ENCODE measurements around the gene LAMC1. TPM values are rescaled to one million over a fixed set of nuclear protein-coding genes. Genes with fewer than 3 reads are reported as not detected.

The LAMC1 gene
- polyA plus RNA-seq, 1 donor (not counting 4 experiments of a cell fraction or from before 2014, with no cell fraction given) = 66.6 TPM

GRCh38 chr1:183094351-183094750, 71.1 kb downstream of the LAMC1 start:
- Histone ChIP-seq H3K9me3 (ENCODE audit: control insufficient read depth, low read depth, low read length) (no peaks in the 10 kb centered on the region), H3K4me3 (ENCODE audit: control insufficient read depth in 2 of 3, extremely low read depth in 1 of 3, insufficient read depth in 2 of 3, low read depth in 1 of 3, low read length in 3 of 3) (peak overlapping the region in 1 of 3 experiments; percentile 5), H3K9me1 (ENCODE audit: control insufficient read depth, extremely low read depth, insufficient read depth, low read length) (no peaks in the 10 kb centered on the region), H2AFZ (ENCODE audit: control insufficient read depth, low read length) (no peak overlapping the region), H4K20me1 (ENCODE audit: control insufficient read depth, extremely low read depth, insufficient read depth, low read length) (peaks cover 5% of the 10 kb centered on the region), H3K79me2 (ENCODE audit: control insufficient read depth, insufficient read depth, low read length) (peaks cover 40% of the 10 kb centered on the region), H3K27ac (ENCODE audit: control insufficient read depth, insufficient read depth, low read length) (no peak overlapping the region), H3K4me2 (ENCODE audit: control insufficient read depth, extremely low read depth, insufficient read depth, low read depth, low read length) (peak overlapping the region; percentile 25), H3K27me3 (ENCODE audit: control insufficient read depth, extremely low read depth, insufficient read depth, low read length) (no peaks in the 10 kb centered on the region), H3K36me3 (ENCODE audit: control insufficient read depth in 2 of 2, extremely low read depth in 1 of 2, insufficient read depth in 2 of 2, low read length in 2 of 2) (no peaks in the 10 kb centered on the region), H3K4me1 (ENCODE audit: control insufficient read depth, extremely low read depth, insufficient read depth, low read length) (peaks cover 22% of the 10 kb centered on the region), H3K9ac (ENCODE audit: control insufficient read depth, extremely low read depth, insufficient read depth, low read length) (no peak overlapping the region)
- TF ChIP-seq, protein P1, sequence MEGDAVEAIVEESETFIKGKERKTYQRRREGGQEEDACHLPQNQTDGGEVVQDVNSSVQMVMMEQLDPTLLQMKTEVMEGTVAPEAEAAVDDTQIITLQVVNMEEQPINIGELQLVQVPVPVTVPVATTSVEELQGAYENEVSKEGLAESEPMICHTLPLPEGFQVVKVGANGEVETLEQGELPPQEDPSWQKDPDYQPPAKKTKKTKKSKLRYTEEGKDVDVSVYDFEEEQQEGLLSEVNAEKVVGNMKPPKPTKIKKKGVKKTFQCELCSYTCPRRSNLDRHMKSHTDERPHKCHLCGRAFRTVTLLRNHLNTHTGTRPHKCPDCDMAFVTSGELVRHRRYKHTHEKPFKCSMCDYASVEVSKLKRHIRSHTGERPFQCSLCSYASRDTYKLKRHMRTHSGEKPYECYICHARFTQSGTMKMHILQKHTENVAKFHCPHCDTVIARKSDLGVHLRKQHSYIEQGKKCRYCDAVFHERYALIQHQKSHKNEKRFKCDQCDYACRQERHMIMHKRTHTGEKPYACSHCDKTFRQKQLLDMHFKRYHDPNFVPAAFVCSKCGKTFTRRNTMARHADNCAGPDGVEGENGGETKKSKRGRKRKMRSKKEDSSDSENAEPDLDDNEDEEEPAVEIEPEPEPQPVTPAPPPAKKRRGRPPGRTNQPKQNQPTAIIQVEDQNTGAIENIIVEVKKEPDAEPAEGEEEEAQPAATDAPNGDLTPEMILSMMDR (optimal IDR thresholded peaks at IDR 0.05 in 1 of 3, IDR thresholded peaks at IDR 0.05 in 1 of 3, conservative IDR thresholded peaks at IDR 0.05 in 1 of 3; ENCODE audit: extremely low read depth in 1 of 3, insufficient read depth in 2 of 3, low read length in 3 of 3) = no peak
- TF ChIP-seq EZH2 (IDR thresholded peaks at IDR 0.05; ENCODE audit: low read length) = no peak
- no peak for DNase-seq (ENCODE audit: low read depth, low spot score)
- no peak for FAIRE-seq
- dilution Hi-C loops (cut with MboI; ENCODE audit: extremely low pct_ligation_motif_present, low sequenced_read_pairs) = no loop called here

- dilution Hi-C loops (cut with MboI; ENCODE audit: extremely low pct_ligation_motif_present, low sequenced_read_pairs) = no loop called here
- Histone ChIP-seq H3K4me2 (ENCODE audit: control insufficient read depth, extremely low read depth, insufficient read depth, low read depth, low read length) (no peak overlapping the region), H3K27ac (ENCODE audit: control insufficient read depth, insufficient read depth, low read length) (no peak overlapping the region), H3K36me3 (ENCODE audit: control insufficient read depth in 2 of 2, extremely low read depth in 1 of 2, insufficient read depth in 2 of 2, low read length in 2 of 2) (peaks cover 3 to 4% of the 10 kb centered on the region in 2 experiments), H3K27me3 (ENCODE audit: control insufficient read depth, extremely low read depth, insufficient read depth, low read length) (no peaks in the 10 kb centered on the region), H3K9me1 (ENCODE audit: control insufficient read depth, extremely low read depth, insufficient read depth, low read length) (no peaks in the 10 kb centered on the region), H2AFZ (ENCODE audit: control insufficient read depth, low read length) (no peak overlapping the region), H4K20me1 (ENCODE audit: control insufficient read depth, extremely low read depth, insufficient read depth, low read length) (peaks cover 14% of the 10 kb centered on the region), H3K9ac (ENCODE audit: control insufficient read depth, extremely low read depth, insufficient read depth, low read length) (no peak overlapping the region), H3K9me3 (ENCODE audit: control insufficient read depth, low read depth, low read length) (no peaks in the 10 kb centered on the region), H3K4me1 (ENCODE audit: control insufficient read depth, extremely low read depth, insufficient read depth, low read length) (peaks cover 22% of the 10 kb centered on the region), H3K79me2 (ENCODE audit: control insufficient read depth, insufficient read depth, low read length) (peaks cover 52% of the 10 kb centered on the region), H3K4me3 (ENCODE audit: control insufficient read depth in 2 of 3, extremely low read depth in 1 of 3, insufficient read depth in 2 of 3, low read depth in 1 of 3, low read length in 3 of 3) (no peak overlapping the region)
- FAIRE-seq (no peak), DNase-seq (ENCODE audit: low read depth, low spot score) (no peak)
- TF ChIP-seq EZH2 (IDR thresholded peaks at IDR 0.05; ENCODE audit: low read length) = no peak
- TF ChIP-seq, protein P1 (optimal IDR thresholded peaks at IDR 0.05 in 1 of 3, IDR thresholded peaks at IDR 0.05 in 1 of 3, conservative IDR thresholded peaks at IDR 0.05 in 1 of 3; ENCODE audit: extremely low read depth in 1 of 3, insufficient read depth in 2 of 3, low read length in 3 of 3) = no peak
Observed at GRCh38 chr1:183096351-183096750, 73.1 kb downstream of the LAMC1 start.

Measured in keratinocyte (primary cell).